Fibroblast of villous mesenchyme (primary cell): ENCODE data around the gene KLHL40. TPM values are rescaled to one million over a fixed set of nuclear protein-coding genes. Genes with fewer than 3 reads are reported as not detected.

Experiments
- DNase-seq: peaks from one replicate; pipeline ENCODE4 v3.0.0-alpha.2; 2010; ENCODE audit warnings: low read depth
- H3K4me3 ChIP-seq: 2 replicates; pipeline ENCODE4 v1.5.1; 2011; ENCODE audit warnings: low read depth, mild to moderate bottlenecking, low read length
- CTCF ChIP-seq: IDR thresholded peaks from 2 replicates; pipeline ENCODE4 v1.5.1; 2012; ENCODE audit warnings: low read depth, mild to moderate bottlenecking, low read length; ENCODE audit not compliant: insufficient read depth
- total RNA-seq: library from RNA; depleted of rRNA; stranded (reverse); fragments of >200 nt; gene quantifications from 2 replicates; pipeline ENCODE4 v1.2.3, GENCODE V29; 2012

Gene KLHL40
- total RNA-seq, 1 donor, result not detected

- no peak for TF ChIP-seq CTCF
- H3K4me3 ChIP-seq, result no peak overlapping the region
- no peak for DNase-seq
Observed at GRCh38 chr3:42656680-42657610, 28.4 kb upstream of the KLHL40 start.

- no peak for DNase-seq
- TF ChIP-seq CTCF, result no peak
- H3K4me3 ChIP-seq, result no peak overlapping the region
Observed at GRCh38 chr3:42657675-42658074, 27.7 kb upstream of the KLHL40 start.

- no peak for DNase-seq
- H3K4me3 ChIP-seq, result no peak overlapping the region
- TF ChIP-seq CTCF, result no peak
Observed at GRCh38 chr3:42658091-42658770, 27.1 kb upstream of the KLHL40 start.

GRCh38 chr3:42658771-42659390, 26.5 kb upstream of the KLHL40 start:
- no peak overlapping the region for H3K4me3 ChIP-seq
- no peak for TF ChIP-seq CTCF

GRCh38 chr3:42659451-42660130, 25.7 kb upstream of the KLHL40 start:
- TF ChIP-seq CTCF, result no peak
- H3K4me3 ChIP-seq, result no peak overlapping the region
- DNase-seq, result no peak

More at GRCh38 chr3:42658771-42659390, 26.5 kb upstream of the KLHL40 start:
- no peak for DNase-seq

- no peak overlapping the region for H3K4me3 ChIP-seq
- no peak for TF ChIP-seq CTCF
- no peak for DNase-seq
Observed at GRCh38 chr3:42660131-42660715, 25.1 kb upstream of the KLHL40 start.
